ENCODE data around the gene AHCYL2.

DNA sequence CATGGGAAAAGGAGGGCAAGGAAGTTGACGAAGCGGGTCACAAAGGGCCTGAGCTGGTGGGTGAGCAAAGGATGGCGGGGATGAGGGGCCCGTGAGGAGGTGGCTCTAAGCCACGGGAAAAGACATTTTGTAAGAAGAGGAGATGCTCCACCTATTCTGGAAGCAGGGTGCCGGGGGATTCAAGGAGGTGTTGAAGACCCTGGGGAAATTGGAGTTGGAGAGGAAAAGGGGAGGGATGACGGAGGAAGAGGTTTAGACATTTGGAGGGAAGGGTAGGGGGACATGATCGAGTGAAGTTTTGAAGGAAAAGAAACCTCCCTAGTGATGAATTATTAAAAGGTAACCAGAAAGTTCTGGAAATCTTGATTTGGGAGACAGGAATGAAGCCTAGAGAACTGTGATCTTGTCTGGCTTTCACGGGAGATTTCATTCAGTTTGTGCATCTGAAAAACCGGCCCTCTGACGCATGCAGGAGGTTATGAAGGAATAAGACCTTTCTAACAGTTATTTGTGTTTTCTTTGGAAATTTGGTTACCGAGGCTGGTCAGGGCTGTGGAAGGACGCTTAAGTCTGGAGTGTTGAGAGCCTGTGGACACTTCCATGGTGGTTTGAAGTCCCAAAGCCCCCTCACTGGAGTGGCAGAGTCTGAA is 35.0 kb upstream of the AHCYL2 start:
- no peak for TF ChIP-seq EP300 (IDR thresholded peaks at IDR 0.05; ENCODE audit: low read depth)
- TF ChIP-seq, protein P1, sequence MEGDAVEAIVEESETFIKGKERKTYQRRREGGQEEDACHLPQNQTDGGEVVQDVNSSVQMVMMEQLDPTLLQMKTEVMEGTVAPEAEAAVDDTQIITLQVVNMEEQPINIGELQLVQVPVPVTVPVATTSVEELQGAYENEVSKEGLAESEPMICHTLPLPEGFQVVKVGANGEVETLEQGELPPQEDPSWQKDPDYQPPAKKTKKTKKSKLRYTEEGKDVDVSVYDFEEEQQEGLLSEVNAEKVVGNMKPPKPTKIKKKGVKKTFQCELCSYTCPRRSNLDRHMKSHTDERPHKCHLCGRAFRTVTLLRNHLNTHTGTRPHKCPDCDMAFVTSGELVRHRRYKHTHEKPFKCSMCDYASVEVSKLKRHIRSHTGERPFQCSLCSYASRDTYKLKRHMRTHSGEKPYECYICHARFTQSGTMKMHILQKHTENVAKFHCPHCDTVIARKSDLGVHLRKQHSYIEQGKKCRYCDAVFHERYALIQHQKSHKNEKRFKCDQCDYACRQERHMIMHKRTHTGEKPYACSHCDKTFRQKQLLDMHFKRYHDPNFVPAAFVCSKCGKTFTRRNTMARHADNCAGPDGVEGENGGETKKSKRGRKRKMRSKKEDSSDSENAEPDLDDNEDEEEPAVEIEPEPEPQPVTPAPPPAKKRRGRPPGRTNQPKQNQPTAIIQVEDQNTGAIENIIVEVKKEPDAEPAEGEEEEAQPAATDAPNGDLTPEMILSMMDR (IDR thresholded peaks at IDR 0.05): no peak
